T47D (cell line): Measurements from ENCODE around the gene ZNF275.
A peak's percentile ranks its signal among the peaks of the same experiment; 100 is the strongest.
"Not testable (repeated sequence)": the region's sequence is repeated elsewhere in the genome, so short reads cannot be mapped to it uniquely, and the experiment has no call there.

ENCODE experiments used
- DNase-seq, 2 experiments: peaks; one replicate each; pipeline versions ENCODE4 v3.0.0 to v3.0.0-alpha.2; 2011 to 2012; ENCODE audit warnings: low read depth in 1 of 2, low spot score in 1 of 2
- JUND ChIP-seq: IDR thresholded peaks from 2 replicates; pipeline ENCODE4 v1.6.1; 2012; ENCODE audit warnings: low read depth
- in situ Hi-C: cut with HindIII; loops from 2 replicates; pipeline ENCODE4 v1.10.0; 2016; ENCODE audit warnings: low sequenced_read_pairs, low pct_unique_long_range_greater_than_20kb

The ZNF275 gene, protein sequence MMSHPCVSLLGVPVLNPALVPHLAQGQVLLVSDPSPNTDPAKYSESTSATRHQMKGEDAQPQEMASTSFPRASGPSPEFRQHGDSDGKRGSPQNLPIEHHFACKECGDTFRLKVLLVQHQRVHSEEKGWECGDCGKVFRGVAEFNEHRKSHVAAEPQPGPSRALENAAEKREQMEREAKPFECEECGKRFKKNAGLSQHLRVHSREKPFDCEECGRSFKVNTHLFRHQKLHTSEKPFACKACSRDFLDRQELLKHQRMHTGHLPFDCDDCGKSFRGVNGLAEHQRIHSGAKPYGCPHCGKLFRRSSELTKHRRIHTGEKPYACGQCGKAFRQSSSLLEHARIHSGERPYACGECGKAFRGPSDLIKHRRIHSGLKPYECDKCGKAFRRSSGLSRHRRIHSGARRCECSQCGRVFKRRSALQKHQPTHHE

DNA sequence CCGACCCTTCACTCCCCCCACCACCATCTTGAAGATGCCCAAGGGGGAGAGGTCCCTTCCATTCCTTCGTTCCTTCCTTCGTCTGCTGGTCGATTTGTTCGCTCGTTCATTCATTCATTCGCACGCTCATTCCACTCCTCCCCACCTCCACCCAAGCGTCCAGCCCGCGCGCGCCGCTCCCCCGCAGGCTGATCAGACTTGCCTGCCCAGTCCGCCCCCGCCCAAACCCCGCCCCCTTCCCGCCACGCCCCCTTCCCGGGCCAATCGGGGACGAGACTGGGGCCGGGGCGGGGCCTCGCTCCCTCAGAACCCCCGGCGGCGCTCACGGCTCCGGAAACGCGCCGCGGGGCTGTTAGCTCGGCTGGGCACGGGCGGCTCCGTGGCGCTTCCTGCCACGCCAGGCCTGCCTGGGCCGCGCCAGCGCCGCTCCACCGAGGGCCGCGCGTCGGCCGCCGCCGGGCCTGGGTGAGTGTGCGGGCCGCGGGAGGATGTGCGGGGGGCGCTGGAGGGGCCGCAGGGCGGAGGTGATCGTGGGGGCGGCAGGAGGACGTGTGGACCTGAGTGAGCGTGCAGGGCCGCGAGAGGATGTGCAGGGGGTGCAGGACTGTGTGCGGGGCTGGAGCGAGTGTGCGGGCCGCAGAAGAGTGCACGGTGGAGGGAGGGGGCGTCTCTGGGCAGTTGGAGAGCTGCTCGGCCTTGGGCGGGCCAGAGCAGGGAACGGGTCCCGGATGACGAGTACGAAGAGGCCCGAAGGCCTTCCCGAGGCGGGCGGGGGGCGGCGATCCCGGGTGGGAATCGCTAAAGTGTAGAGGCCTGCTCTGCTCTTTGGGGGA lies at the start of gene ZNF275:
TSS of gene ZNF275 (plus strand) at position 333 of the 833 bp plus-strand sequence. CDS start 2,527 bp downstream, outside the sequence.
- DNase-seq = peak; percentile 53 to 70
- no peak for TF ChIP-seq JUND
- in situ Hi-C loops = no loop called here

- DNase-seq, in situ Hi-C loops: not testable (repeated sequence)
Measured at GRCh38 chrX:153285678-153286077, 48.3 kb upstream of the ZNF275 start.

DNA sequence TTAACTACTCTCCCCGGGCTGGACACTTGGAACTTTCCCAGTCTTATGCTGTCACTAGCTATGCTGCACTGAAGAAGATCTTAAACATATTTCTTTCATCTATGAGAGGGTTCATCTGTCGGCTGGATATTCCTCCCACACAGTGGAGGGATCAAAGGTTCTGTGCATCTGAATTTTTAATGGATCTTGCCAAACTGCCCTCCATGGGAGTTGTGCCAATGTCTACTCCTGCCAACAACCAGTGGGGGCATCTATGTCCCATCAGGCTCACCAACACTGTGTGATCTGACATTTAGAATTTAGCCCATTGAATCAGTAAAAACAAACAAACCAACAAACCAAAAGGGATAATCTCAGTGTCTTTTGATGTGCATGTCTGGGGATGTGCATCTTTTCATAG lies 45.1 kb upstream of the ZNF275 start:
- DNase-seq, in situ Hi-C loops: not testable (repeated sequence)

GRCh38 chrX:153293485-153294071 lies 40.4 kb upstream of the ZNF275 start:
- DNase-seq, in situ Hi-C loops: not testable (repeated sequence)

DNA sequence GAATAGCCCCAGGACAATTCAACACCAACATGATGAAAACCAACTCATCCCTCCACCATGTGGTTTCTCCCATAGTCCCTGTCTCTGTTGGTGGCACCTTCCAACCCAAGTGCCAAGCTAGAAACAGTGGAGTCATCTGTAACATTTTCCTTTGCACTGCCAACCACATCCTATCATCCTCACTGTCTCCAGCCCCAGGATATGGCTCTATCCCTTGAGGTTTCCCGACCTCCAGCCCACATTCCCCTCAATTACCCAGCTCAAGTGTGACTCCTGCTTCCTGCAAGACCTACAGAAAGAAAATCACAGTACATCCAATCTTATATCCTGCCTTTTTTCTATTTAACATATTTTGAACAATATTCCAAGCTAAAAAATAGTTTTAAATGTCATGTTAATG lies 36.6 kb upstream of the ZNF275 start:
- in situ Hi-C loops = no loop called here
- DNase-seq = no peak
- no peak for TF ChIP-seq JUND

DNA sequence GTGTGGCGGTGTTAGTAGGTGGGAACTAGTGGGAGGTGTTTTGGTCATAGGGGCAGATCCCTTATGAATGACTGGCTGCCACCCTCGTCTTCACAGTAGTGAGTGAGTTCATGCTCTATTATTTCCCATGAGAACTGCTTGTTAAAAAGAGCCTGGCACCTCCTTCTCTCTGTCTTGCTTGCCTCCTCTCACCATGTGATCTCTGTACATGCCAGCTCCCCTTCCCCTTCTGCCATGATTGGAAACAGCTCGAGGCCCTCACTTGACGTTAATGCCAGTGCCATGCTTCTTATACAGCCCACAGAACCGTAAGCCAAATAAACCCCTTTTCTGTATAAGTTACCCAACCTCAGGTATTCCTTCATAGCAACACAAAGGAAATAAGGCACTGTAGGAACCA lies 34.1 kb upstream of the ZNF275 start:
- no peak for DNase-seq
- in situ Hi-C loops = no loop called here

GRCh38 chrX:153301746-153302145 lies 32.2 kb upstream of the ZNF275 start:
- in situ Hi-C loops = no loop called here
- no peak for DNase-seq
- no peak for TF ChIP-seq JUND

More for the DNA sequence above, 34.1 kb upstream of the ZNF275 start:
- TF ChIP-seq JUND = no peak

GRCh38 chrX:153302796-153303195 lies 31.2 kb upstream of the ZNF275 start:
- no peak for TF ChIP-seq JUND
- in situ Hi-C loops = no loop called here
- DNase-seq = no peak

DNA sequence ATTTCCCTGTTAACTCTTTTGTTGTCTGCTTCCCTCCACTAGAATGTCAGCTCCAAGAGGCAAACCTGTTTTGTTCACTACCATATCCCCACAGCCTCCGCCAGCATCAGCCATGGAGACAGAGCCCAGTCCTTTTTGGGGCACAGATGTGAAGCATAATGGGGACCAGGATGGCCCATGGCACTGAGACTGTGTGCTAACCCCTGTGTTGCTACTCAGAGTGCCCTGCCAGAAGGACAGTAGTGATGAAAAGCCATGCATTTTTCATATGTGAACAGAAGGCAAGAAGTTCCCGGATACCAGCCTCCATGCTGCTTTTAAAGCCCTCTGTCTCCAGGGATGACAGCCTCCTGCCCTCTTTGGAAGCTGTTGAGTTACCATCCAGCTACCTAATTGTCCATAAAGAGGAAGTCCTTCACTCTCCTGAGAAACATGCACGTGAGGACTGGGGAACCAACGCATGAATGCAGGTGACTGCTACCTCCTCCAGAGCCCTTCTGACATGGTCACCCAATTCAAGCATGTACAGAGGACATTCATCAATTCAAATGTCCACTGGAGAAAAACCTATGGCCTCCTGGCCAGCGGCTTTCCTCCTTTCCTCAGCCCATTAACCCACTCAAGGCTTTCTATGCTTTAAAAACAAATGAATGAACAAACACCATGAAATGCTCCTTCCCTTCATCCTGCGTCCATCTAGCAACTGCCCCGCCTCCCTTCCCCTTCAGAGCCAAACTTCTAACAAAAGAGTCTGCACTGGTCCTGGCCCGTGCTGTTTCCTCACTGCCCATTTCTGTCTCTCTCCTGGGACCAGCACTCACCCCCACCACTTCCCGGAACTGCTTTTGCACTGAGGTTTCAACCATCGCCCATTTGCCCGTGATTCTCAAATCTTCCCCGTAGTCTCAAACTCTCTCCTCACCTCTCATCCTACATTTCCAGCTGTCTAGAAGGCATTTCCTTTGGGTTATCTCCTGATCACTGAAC lies 30.4 kb upstream of the ZNF275 start:
- DNase-seq = no peak
- TF ChIP-seq JUND = no peak
- in situ Hi-C loops = no loop called here

- no peak for DNase-seq
- in situ Hi-C loops = no loop called here
- TF ChIP-seq JUND = no peak
Measured at GRCh38 chrX:153304988-153305736, 28.8 kb upstream of the ZNF275 start.

DNA sequence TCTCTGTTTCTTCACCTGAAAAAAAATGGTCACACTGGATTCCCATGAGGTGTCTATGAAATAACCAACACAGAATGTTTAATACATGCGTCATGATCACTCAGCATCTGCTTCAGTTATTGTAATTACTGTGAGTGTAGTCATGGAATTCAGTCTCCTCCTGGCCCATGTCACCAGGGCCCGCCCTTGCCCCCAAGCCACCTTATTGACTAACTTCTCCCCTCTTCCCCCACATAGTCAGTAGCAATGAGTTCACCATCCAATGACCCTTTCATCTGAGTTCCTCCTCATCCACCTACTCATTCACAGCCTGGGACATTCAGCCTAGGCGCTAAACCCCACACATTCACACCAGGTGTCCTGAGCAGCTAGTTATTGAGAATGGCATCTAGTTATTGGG lies 28.0 kb upstream of the ZNF275 start:
- no peak for TF ChIP-seq JUND
- no peak for DNase-seq
- in situ Hi-C loops = no loop called here
